CD14-positive monocyte (primary cell): ENCODE measurements around the gene ANO6. TPM values are rescaled to one million over a fixed set of nuclear protein-coding genes. Genes with fewer than 3 reads are reported as not detected.

Experiments
- DNase-seq, 3 donors: peaks; one replicate each; pipeline ENCODE4 v3.0.0-alpha.2; 2011 to 2022
- H2AFZ ChIP-seq: 2 replicates; pipeline ENCODE4 v1.6.0; 2012; ENCODE audit warnings: mild to moderate bottlenecking, low read depth, low read length, inconsistent platforms; ENCODE audit not compliant: insufficient read depth, poor library complexity, severe bottlenecking
- H3K27ac ChIP-seq, 2 donors: 1 replicate in 1 of 2; 2 replicates in 1 of 2; pipeline ENCODE4 v1.5.1; 2012 to 2013; ENCODE audit warnings: low read length in 2 of 2, control low read depth in 1 of 2, inconsistent platforms in 1 of 2, low read depth in 1 of 2, mild to moderate bottlenecking in 1 of 2
- H3K27me3 ChIP-seq, 2 donors: one replicate each; pipeline versions ENCODE4 v1.6.0 to v1.6.1; 2011 to 2013; ENCODE audit warnings: low read length in 2 of 2; ENCODE audit not compliant: control insufficient read depth in 2 of 2, insufficient read depth in 2 of 2
- H3K36me3 ChIP-seq, 2 donors: replicated peaks in 1 of 2; 1 replicate in 1 of 2; 2 replicates in 1 of 2; pipeline versions ENCODE4 v1.5.1 to v1.6.1; 2012 to 2013; ENCODE audit warnings: low read length in 2 of 2, control low read depth in 1 of 2, inconsistent platforms in 1 of 2, mild to moderate bottlenecking in 1 of 2; ENCODE audit not compliant: insufficient read depth in 2 of 2, control insufficient read depth in 1 of 2
- H3K4me1 ChIP-seq, 2 donors: 1 replicate in 1 of 2; 2 replicates in 1 of 2; pipeline versions ENCODE4 v1.5.1 to v1.6.1; 2012 to 2013; ENCODE audit warnings: low read length in 2 of 2, control low read depth in 1 of 2, inconsistent platforms in 1 of 2, mild to moderate bottlenecking in 1 of 2, moderate library complexity in 1 of 2; ENCODE audit not compliant: insufficient read depth in 2 of 2, control insufficient read depth in 1 of 2
- H3K4me2 ChIP-seq: replicated peaks from 2 replicates; pipeline ENCODE3; 2012; ENCODE audit warnings: low read length, moderate library complexity, mild to moderate bottlenecking; ENCODE audit not compliant: poor library complexity, severe bottlenecking; ENCODE audit errors: extremely low read depth
- H3K4me3 ChIP-seq, 3 experiments: fragments of 200-600 bp in 1 of 3; sonication (generic) in 1 of 3; replicated peaks in 1 of 3; 1 replicate in 2 of 3; 2 replicates in 1 of 3; pipeline ENCODE4 v1.5.1; 2011 to 2013; ENCODE audit warnings: low read length in 3 of 3, mild to moderate bottlenecking in 3 of 3, control low read depth in 2 of 3, low read depth in 2 of 3, inconsistent platforms in 1 of 3, moderate library complexity in 1 of 3
- H3K79me2 ChIP-seq: 2 replicates; pipeline ENCODE4 v1.6.0; 2012; ENCODE audit warnings: mild to moderate bottlenecking, control low read depth, inconsistent platforms, low read length, moderate library complexity; ENCODE audit not compliant: insufficient read depth
- H3K9ac ChIP-seq: 2 replicates; pipeline ENCODE4 v1.6.0; 2017; ENCODE audit warnings: low read length, mild to moderate bottlenecking; ENCODE audit not compliant: insufficient read depth, poor library complexity, severe bottlenecking
- H3K9me3 ChIP-seq, 2 donors: replicated peaks in 1 of 2; 1 replicate in 1 of 2; 2 replicates in 1 of 2; pipeline versions ENCODE4 v1.5.1 to v1.6.1; 2012 to 2013; ENCODE audit warnings: low read length in 2 of 2, control low read depth in 1 of 2; ENCODE audit not compliant: control insufficient read depth in 1 of 2, insufficient read depth in 1 of 2
- H4K20me1 ChIP-seq: 2 replicates; pipeline ENCODE4 v1.6.0; 2012; ENCODE audit warnings: mild to moderate bottlenecking, low read length, control low read depth, moderate library complexity; ENCODE audit not compliant: insufficient read depth
- H3K27ac Mint-ChIP-seq, 7 donors: one replicate each; pipeline ENCODE4 v1.8.0; 2020; ENCODE audit warnings: mild to moderate bottlenecking in 7 of 7, mixed read lengths in 7 of 7, moderate library complexity in 6 of 7, inconsistent platforms in 2 of 7
- H3K27me3 Mint-ChIP-seq, 3 donors: one replicate each; pipeline ENCODE4 v1.8.0; 2021 to 2022; ENCODE audit warnings: low read depth in 3 of 3, mild to moderate bottlenecking in 3 of 3, mixed read lengths in 3 of 3, moderate library complexity in 3 of 3, inconsistent platforms in 1 of 3
- H3K36me3 Mint-ChIP-seq, 2 donors: one replicate each; pipeline ENCODE4 v1.8.0; 2020; ENCODE audit warnings: mixed read lengths in 2 of 2, inconsistent platforms in 1 of 2, mild to moderate bottlenecking in 1 of 2
- H3K4me1 Mint-ChIP-seq: one replicate; pipeline ENCODE4 v1.8.0; 2020; ENCODE audit warnings: mild to moderate bottlenecking, mixed read lengths
- H3K4me3 Mint-ChIP-seq, 2 donors: one replicate each; pipeline ENCODE4 v1.8.0; 2020; ENCODE audit warnings: mild to moderate bottlenecking in 2 of 2, mixed read lengths in 2 of 2, moderate library complexity in 1 of 2
- H3K9me3 Mint-ChIP-seq, 7 donors: one replicate each; pipeline ENCODE4 v1.8.0; 2020 to 2022; ENCODE audit warnings: mixed read lengths in 7 of 7, mild to moderate bottlenecking in 6 of 7, moderate library complexity in 6 of 7, inconsistent platforms in 2 of 7
- WGBS: methylation state at CpG from one replicate; pipeline ENCODE4 v1.1.5; 2013; ENCODE audit warnings: missing lambda C conversion rate; ENCODE audit not compliant: insufficient coverage; 5-methylcytosine and 5-hydroxymethylcytosine counted together
- intact Hi-C, 2 donors: fragments of 100-400 bp; cut with micrococcal nuclease; formaldehyde crosslinking; loops; one replicate each; pipeline versions ENCODE4 v1.15.0 to v1.15.1; 2023
- polyA plus RNA-seq, 3 donors: library from polyadenylated mRNA; depleted of rRNA in 1 of 3; unstranded in 2 of 3; stranded (reverse) in 1 of 3; fragments of 300-500 nt in 2 of 3; fragments of >200 nt in 1 of 3; fragmentation: Illumina TruSeq in 2 of 3; gene quantifications; 1 replicate in 2 of 3; 2 replicates in 1 of 3; pipeline ENCODE4 v1.2.3, GENCODE V29; 2012 to 2021
- TF ChIP-seq, protein P1 (sequence below): fragments of 200-600 bp; IDR thresholded peaks from one replicate; pipeline ENCODE4 v1.8.0; 2022; ENCODE audit warnings: antibody characterized with exemption, mild to moderate bottlenecking

The ANO6 gene
- polyA plus RNA-seq, 3 donors, result 20.2 to 48.7 (median 34.1) TPM

DNA sequence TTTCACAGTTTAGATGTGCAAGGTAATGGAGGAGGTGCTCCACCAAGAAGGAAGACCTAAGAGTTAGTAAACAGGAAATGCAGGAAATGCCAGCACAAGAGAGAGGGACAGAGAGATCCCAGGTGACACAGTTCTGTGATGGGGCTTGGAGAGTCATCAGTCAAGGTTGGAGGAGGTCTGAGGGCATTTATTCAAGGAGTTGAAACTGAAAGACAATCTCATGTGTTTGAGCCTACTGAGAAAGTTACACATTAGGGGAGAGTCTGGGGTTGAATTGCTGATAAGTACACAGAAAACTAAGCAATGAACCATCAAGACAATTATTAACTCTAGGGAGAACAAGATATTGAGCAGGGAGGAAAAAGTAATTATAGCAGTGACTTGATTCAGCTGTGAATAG, 138.5 kb downstream of the ANO6 start:
- H3K9ac ChIP-seq, result no peak overlapping the region
- Mint-ChIP-seq H3K36me3 (peaks cover 80 to 85% of the 10 kb centered on the region in 2 donors), H3K4me3 (no peak overlapping the region), H3K27me3 (no peaks in the 10 kb centered on the region), H3K27ac (no peak overlapping the region), H3K9me3 (peaks cover 0 to 5% (median 1%) of the 10 kb centered on the region in 7 donors), H3K4me1 (no peaks in the 10 kb centered on the region)
- H3K36me3 ChIP-seq, result peaks cover 70 to 92% of the 10 kb centered on the region in 2 donors
- no peak for DNase-seq
- no peak overlapping the region for H3K4me2 ChIP-seq
- intact Hi-C loops, result no loop called here
- no peak overlapping the region for H3K4me3 ChIP-seq
- H3K27me3 ChIP-seq, result no peaks in the 10 kb centered on the region
- no peaks in the 10 kb centered on the region for H3K79me2 ChIP-seq
- no peak overlapping the region for H2AFZ ChIP-seq
- no peaks in the 10 kb centered on the region for H4K20me1 ChIP-seq
- no peaks in the 10 kb centered on the region for H3K4me1 ChIP-seq
- TF ChIP-seq, protein P1, sequence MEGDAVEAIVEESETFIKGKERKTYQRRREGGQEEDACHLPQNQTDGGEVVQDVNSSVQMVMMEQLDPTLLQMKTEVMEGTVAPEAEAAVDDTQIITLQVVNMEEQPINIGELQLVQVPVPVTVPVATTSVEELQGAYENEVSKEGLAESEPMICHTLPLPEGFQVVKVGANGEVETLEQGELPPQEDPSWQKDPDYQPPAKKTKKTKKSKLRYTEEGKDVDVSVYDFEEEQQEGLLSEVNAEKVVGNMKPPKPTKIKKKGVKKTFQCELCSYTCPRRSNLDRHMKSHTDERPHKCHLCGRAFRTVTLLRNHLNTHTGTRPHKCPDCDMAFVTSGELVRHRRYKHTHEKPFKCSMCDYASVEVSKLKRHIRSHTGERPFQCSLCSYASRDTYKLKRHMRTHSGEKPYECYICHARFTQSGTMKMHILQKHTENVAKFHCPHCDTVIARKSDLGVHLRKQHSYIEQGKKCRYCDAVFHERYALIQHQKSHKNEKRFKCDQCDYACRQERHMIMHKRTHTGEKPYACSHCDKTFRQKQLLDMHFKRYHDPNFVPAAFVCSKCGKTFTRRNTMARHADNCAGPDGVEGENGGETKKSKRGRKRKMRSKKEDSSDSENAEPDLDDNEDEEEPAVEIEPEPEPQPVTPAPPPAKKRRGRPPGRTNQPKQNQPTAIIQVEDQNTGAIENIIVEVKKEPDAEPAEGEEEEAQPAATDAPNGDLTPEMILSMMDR, result no peak
- H3K9me3 ChIP-seq, result no peaks in the 10 kb centered on the region
- H3K27ac ChIP-seq, result no peak overlapping the region

DNA sequence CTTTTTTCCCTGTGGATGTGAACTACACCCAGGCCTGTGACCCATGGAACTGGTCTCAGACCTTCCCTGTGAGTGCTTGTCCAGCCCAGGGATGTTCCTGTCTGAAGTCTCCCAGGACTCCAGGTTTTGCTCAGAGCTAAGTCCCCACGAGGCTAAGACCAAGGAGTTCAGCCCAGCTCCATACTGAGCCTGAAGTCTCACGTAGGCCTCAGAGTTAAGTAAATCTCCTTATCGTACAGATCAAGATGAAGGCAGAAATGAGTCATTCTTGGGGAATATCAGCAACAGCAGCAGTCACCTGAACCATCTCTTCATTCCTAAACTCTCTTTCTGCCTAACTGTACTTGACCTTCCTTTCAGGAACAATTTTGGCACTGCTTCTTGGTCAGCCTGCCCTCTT, 139.8 kb downstream of the ANO6 start:
- Mint-ChIP-seq H3K27ac (peak overlapping the region in 5 of 7 donors; percentile 20 to 62 (median 46)), H3K27me3 (no peaks in the 10 kb centered on the region), H3K4me1 (no peaks in the 10 kb centered on the region), H3K4me3 (no peak overlapping the region), H3K36me3 (peaks cover 80 to 85% of the 10 kb centered on the region in 2 donors), H3K9me3 (peaks cover 0 to 3% (median 0%) of the 10 kb centered on the region in 7 donors)
- no peaks in the 10 kb centered on the region for H3K9me3 ChIP-seq
- intact Hi-C loops, result no loop called here
- H4K20me1 ChIP-seq, result no peaks in the 10 kb centered on the region
- H3K79me2 ChIP-seq, result no peaks in the 10 kb centered on the region
- 100% methylated on average over 2 of the region's 3 CpGs for WGBS
- TF ChIP-seq, protein P1, result no peak
- H3K4me2 ChIP-seq, result no peak overlapping the region
- H3K27me3 ChIP-seq, result no peaks in the 10 kb centered on the region
- no peak for DNase-seq
- no peaks in the 10 kb centered on the region for H3K4me1 ChIP-seq
- no peak overlapping the region for H3K27ac ChIP-seq
- no peak overlapping the region for H3K4me3 ChIP-seq
- H3K9ac ChIP-seq, result no peak overlapping the region
- H3K36me3 ChIP-seq, result peaks cover 62 to 92% of the 10 kb centered on the region in 2 donors
- H2AFZ ChIP-seq, result no peak overlapping the region
